DOHH2 (cell line): ENCODE results near the gene RPS10.

Source experiments
- H3F3A ChIP-seq: fragments of 200-600 bp; sonication (generic), shearing (Covaris generic); 2 replicates; pipeline ENCODE4 v1.6.0; 2016; ENCODE audit warnings: antibody characterized with exemption, mild to moderate bottlenecking; ENCODE audit not compliant: control insufficient read depth, insufficient read depth
- H3K27ac ChIP-seq: fragments of 200-600 bp; sonication (generic); 2 replicates; pipeline ENCODE4 v1.5.1; 2014; ENCODE audit warnings: low read depth, mild to moderate bottlenecking, low read length, moderate library complexity
- H3K27me3 ChIP-seq: fragments of 200-600 bp; sonication (generic); 2 replicates; pipeline ENCODE4 v1.6.1; 2014; ENCODE audit warnings: mild to moderate bottlenecking, low read length, mixed read lengths; ENCODE audit not compliant: control insufficient read depth
- H3K36me3 ChIP-seq: fragments of 200-600 bp; sonication (generic); 2 replicates; pipeline ENCODE4 v1.6.1; 2014; ENCODE audit warnings: mild to moderate bottlenecking, low read length, moderate library complexity, mixed read lengths; ENCODE audit not compliant: control insufficient read depth
- H3K4me1 ChIP-seq: fragments of 200-600 bp; sonication (generic); 2 replicates; pipeline ENCODE4 v1.6.1; 2014; ENCODE audit warnings: mild to moderate bottlenecking, low read length, mixed read lengths; ENCODE audit not compliant: control insufficient read depth
- H3K4me2 ChIP-seq: fragments of 200-600 bp; sonication (generic); 2 replicates; pipeline ENCODE4 v1.6.0; 2014; ENCODE audit warnings: mild to moderate bottlenecking, low read length, moderate library complexity
- H3K4me3 ChIP-seq: fragments of 200-600 bp; sonication (generic); 2 replicates; pipeline ENCODE4 v1.5.1; 2014; ENCODE audit warnings: mild to moderate bottlenecking, low read length, mixed read lengths
- H3K79me2 ChIP-seq: fragments of 200-600 bp; sonication (generic); 2 replicates; pipeline ENCODE4 v1.6.1; 2014; ENCODE audit warnings: mild to moderate bottlenecking, low read length, mixed read lengths; ENCODE audit not compliant: control insufficient read depth
- H3K9me2 ChIP-seq: fragments of 200-600 bp; sonication (generic); replicated peaks from 2 replicates; pipeline ENCODE4 v1.6.1; 2014; ENCODE audit warnings: mild to moderate bottlenecking, low read length, mixed read lengths; ENCODE audit not compliant: control insufficient read depth
- H3K9me3 ChIP-seq: fragments of 200-600 bp; sonication (generic); 2 replicates; pipeline ENCODE4 v1.6.1; 2014; ENCODE audit warnings: antibody characterized with exemption, low read length, mixed read lengths; ENCODE audit not compliant: control insufficient read depth, insufficient read depth
- H4K20me1 ChIP-seq: fragments of 200-600 bp; sonication (generic); 2 replicates; pipeline ENCODE4 v1.6.0; 2014; ENCODE audit warnings: low read depth, mild to moderate bottlenecking, antibody characterized with exemption, low read length, moderate library complexity; ENCODE audit not compliant: control insufficient read depth, insufficient read depth
- EZH2phosphoT487 ChIP-seq: fragments of 200-600 bp; sonication (generic); IDR thresholded peaks from 2 replicates; pipeline ENCODE4 v1.6.1; 2017; ENCODE audit warnings: borderline replicate concordance, mild to moderate bottlenecking, antibody characterized with exemption, low read length, moderate library complexity, mixed read lengths
- TF ChIP-seq, protein P1 (sequence below): fragments of 200-600 bp; sonication (generic); IDR thresholded peaks from one replicate; pipeline ENCODE4 v1.5.1; 2014; ENCODE audit warnings: antibody characterized with exemption, mild to moderate bottlenecking, low read depth, low read length; ENCODE audit not compliant: poor library complexity, severe bottlenecking

RPS10 gene

DNA sequence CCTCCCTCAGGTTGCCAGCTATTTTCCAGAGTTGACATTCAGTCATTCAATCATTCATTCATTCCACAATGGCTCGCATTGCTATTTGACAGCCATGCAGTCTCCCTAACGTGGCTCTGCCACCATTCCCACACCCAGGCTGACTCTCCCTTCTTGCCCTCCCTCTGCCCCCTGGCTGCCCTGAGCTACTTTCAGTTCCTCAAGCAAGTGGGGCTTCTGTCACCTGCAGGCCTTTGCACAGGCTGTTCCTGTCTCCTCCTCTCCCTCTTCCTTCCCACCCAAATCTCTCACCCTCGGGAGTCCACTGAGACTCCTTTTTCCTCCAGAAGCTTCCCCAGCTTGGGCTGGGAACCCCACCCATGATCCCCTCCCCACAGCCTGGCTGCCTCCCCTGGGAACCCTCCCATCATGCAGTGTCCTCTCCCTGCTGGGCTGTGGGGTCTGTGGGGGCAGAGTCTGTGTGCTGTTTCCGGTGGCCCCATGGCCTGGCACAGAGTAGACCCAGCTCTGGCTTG, 42.6 kb upstream of the RPS10 start:
- Histone ChIP-seq H3K9me3 (no peaks in the 10 kb centered on the region), H3K27ac (peak overlapping the region; percentile 83), H3K4me3 (peak overlapping the region; percentile 67), H3K36me3 (no peaks in the 10 kb centered on the region), H3K79me2 (no peaks in the 10 kb centered on the region), H3K27me3 (peaks cover 5% of the 10 kb centered on the region; the same call in 1 of the 2 replicates), H3F3A (peaks cover 3% of the 10 kb centered on the region; the same call in 1 of the 2 replicates), H4K20me1 (no peaks in the 10 kb centered on the region), H3K4me2 (peak overlapping the region; percentile 95), H3K9me2 (no peaks in the 10 kb centered on the region), H3K4me1 (peaks cover 44% of the 10 kb centered on the region)
- no peak for TF ChIP-seq EZH2phosphoT487
- TF ChIP-seq, protein P1, sequence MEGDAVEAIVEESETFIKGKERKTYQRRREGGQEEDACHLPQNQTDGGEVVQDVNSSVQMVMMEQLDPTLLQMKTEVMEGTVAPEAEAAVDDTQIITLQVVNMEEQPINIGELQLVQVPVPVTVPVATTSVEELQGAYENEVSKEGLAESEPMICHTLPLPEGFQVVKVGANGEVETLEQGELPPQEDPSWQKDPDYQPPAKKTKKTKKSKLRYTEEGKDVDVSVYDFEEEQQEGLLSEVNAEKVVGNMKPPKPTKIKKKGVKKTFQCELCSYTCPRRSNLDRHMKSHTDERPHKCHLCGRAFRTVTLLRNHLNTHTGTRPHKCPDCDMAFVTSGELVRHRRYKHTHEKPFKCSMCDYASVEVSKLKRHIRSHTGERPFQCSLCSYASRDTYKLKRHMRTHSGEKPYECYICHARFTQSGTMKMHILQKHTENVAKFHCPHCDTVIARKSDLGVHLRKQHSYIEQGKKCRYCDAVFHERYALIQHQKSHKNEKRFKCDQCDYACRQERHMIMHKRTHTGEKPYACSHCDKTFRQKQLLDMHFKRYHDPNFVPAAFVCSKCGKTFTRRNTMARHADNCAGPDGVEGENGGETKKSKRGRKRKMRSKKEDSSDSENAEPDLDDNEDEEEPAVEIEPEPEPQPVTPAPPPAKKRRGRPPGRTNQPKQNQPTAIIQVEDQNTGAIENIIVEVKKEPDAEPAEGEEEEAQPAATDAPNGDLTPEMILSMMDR = no peak

DNA sequence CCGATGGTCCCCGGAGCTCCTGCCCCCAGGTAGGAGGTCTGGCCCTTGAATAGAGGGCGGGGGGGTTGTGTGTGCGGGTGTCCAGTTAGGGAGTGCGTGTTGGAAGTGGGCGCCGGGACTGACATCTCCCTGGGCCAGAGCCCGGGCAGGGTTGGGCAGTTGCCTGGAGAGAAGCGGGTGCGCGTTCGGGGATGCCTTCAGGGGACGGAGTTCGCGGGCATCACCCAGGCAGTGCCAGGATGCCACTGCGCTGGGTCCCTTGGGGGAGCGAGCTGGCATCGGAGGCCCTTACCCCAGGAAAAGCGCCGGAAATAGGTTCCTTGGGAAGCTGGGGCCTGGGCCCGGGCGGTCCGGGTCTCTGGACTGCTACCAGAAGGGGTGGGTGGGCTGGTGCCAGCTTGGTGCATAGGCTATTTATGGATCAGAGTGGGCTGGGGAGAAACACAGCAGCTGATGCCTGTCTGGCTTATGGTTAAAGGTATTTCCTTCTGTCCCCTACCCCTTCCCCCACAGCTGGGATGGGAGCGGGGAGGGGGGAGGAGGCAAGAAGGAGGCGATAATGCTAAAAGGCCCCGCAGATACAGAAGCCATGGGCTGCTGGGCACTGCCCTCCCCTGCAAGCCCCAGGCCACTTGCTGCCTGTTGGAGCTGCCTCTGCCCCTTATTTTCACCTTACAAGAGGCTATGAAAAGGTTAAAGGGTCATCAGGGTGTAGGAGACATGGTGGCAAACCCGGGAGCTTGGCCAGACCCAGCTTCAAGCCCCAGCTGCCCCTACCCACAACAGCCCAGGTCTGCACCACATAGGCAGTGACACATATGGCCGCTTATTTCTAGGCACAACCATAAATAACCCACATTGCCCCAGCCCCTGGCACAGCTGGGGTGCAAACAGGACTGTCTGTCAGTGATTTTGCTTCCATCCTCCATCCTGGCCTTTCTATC, 40.6 kb upstream of the RPS10 start:
- Histone ChIP-seq H4K20me1 (no peaks in the 10 kb centered on the region), H3F3A (peaks cover 3% of the 10 kb centered on the region; the same call in 1 of the 2 replicates), H3K27me3 (peaks cover 5% of the 10 kb centered on the region; the same call in 1 of the 2 replicates), H3K4me3 (peak overlapping the region; percentile 72), H3K27ac (0 out of 2 replicates have a peak overlapping the region, but pooled peaks have one; percentile 20), H3K9me3 (no peaks in the 10 kb centered on the region), H3K4me2 (peak overlapping the region; percentile 75), H3K79me2 (no peaks in the 10 kb centered on the region), H3K4me1 (peaks cover 48% of the 10 kb centered on the region), H3K9me2 (no peaks in the 10 kb centered on the region), H3K36me3 (no peaks in the 10 kb centered on the region)
- TF ChIP-seq, protein P1 = no peak
- TF ChIP-seq EZH2phosphoT487 = no peak

DNA sequence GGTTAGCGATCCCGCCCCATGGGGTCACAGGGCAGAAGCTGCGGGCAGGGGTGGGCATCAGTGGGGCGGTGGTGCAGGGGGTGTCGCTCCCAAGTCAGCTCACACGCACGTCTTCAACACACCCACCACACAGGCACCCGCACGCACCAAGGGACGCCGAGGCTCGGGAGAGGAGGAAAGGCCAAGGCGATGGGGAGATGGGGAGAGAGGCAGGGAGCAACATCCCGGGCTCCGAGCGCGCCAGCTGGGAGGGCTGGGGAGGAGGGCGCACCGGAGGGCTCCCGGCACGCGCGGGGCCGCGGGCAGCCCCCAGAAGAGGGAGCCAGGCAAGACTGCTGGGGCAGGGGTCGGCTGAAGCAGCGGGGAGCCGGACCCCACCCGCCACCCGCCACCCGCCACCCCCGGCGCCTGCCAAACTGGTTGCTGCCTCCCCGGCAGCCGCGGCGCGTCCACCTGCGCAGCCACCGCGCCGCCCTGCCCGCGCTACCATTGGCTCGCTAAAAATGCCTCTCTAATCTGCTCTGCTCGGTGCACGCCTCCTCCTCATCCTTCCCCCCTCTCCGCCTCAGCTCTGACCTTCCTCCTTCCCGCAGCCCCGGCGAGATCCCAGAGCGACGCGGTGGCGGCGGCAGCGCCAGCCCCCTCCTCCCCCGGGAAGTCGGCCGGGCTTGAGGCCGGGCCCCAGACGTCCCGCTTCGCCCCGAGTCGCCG, 39.8 kb upstream of the RPS10 start, which contains the start of gene PACSIN1:
PACSIN1 (plus strand) TSS at position 546 of the 711 bp plus-strand sequence. CDS start 60,230 bp downstream, outside the sequence.
- Histone ChIP-seq H3K9me3 (no peaks in the 10 kb centered on the region), H3K4me3 (peak within 1 kb of the TSS; percentile 72), H3K27me3 (peaks cover 5% of the 10 kb centered on the region; the same call in 1 of the 2 replicates), H3F3A (peaks cover 3% of the 10 kb centered on the region; the same call in 1 of the 2 replicates), H4K20me1 (no peaks in the 10 kb centered on the region), H3K9me2 (no peaks in the 10 kb centered on the region), H3K79me2 (no peaks in the 10 kb centered on the region), H3K4me2 (peak within 1 kb of the TSS; percentile 75), H3K4me1 (peaks cover 48% of the 10 kb centered on the region), H3K27ac (0 out of 2 replicates have a peak within 1 kb of the TSS, but pooled peaks have one; percentile 20), H3K36me3 (no peaks in the 10 kb centered on the region)
- TF ChIP-seq, protein P1 = no peak
- no peak for TF ChIP-seq EZH2phosphoT487
